K562 (cell line): Measurements from ENCODE around the gene MAP2K7. TPM values are rescaled to one million over a fixed set of nuclear protein-coding genes. Genes with fewer than 3 reads are reported as not detected.

Experiments used
- ATAC-seq: fragments of 200-7000 bp; cut with Tn5 transposase; 3 replicates; pipeline ENCODE4 v1.9.1; 2020; ENCODE audit warnings: moderate library complexity
- BruUV-seq: library from RNA; stranded (reverse); fragments of 400-500 nt; replicated peaks from 2 replicates; lab custom pipeline; 2021; lab: Mats Ljungman, UMichigan
- CTCF ChIA-PET: fragments of 300-600 bp; formaldehyde crosslinking; extraction: SDS; loops from one replicate; lab custom pipeline; 2021; ENCODE audit warnings: low intra/inter-chr PET ratio; lab: Yijun Ruan, JAX
- POLR2A ChIA-PET: fragments of 300-600, 350-650 bp; sonication (Branson Sonifier 250); formaldehyde crosslinking; extraction: SDS; loops from one replicate; lab custom pipeline; 2021; ENCODE audit warnings: antibody characterized with exemption, inconsistent platforms; lab: Yijun Ruan, JAX
- DNase-seq, 4 experiments: peaks; one replicate each; pipeline versions ENCODE4 v3.0.0 to v3.0.0-alpha.2; 2011 to 2018; ENCODE audit warnings: low spot score in 3 of 4, mixed read lengths in 3 of 4; ENCODE audit errors: extremely low read depth in 1 of 4
- FAIRE-seq: peaks from 2 replicates; lab custom pipeline; 2011; peaks lifted over from hg19 to GRCh38; lab: Jason Lieb, UNC
- H2AFZ ChIP-seq: 2 replicates; pipeline ENCODE4 v1.6.0; 2011; ENCODE audit warnings: low read depth, low read length, control low read depth, inconsistent platforms
- H3K27ac ChIP-seq: fragments of 200-600 bp; 3 replicates; pipeline ENCODE4 v1.8.0; 2011; ENCODE audit warnings: low read depth, mild to moderate bottlenecking, control low read depth, inconsistent platforms, low read length, moderate library complexity, mixed read lengths; ENCODE audit errors: extremely low read depth
- H3K27me3 ChIP-seq, 2 experiments: fragments of 300-600 bp in 1 of 2; 2 replicates in 1 of 2; 3 replicates in 1 of 2; pipeline versions ENCODE4 v1.6.0 to v1.8.0; 2011; ENCODE audit warnings: inconsistent platforms in 2 of 2, low read length in 2 of 2, mild to moderate bottlenecking in 1 of 2, mixed read lengths in 1 of 2, moderate library complexity in 1 of 2; ENCODE audit not compliant: control insufficient read depth in 2 of 2, insufficient read depth in 2 of 2
- H3K36me3 ChIP-seq: fragments of 300-600 bp; 3 replicates; pipeline ENCODE4 v1.8.0; 2011; ENCODE audit warnings: mild to moderate bottlenecking, low read length, inconsistent platforms; ENCODE audit not compliant: control insufficient read depth, insufficient read depth
- H3K4me1 ChIP-seq, 2 experiments: fragments of 200-600 bp in 1 of 2; replicated peaks in 1 of 2; 2 replicates in 1 of 2; 3 replicates in 1 of 2; pipeline versions ENCODE4 v1.5.1 to v1.8.0; 2011; ENCODE audit warnings: inconsistent platforms in 2 of 2, low read length in 2 of 2, mild to moderate bottlenecking in 1 of 2, mixed read lengths in 1 of 2, moderate library complexity in 1 of 2; ENCODE audit not compliant: control insufficient read depth in 2 of 2, insufficient read depth in 2 of 2
- H3K4me2 ChIP-seq: 2 replicates; pipeline ENCODE4 v1.6.1; 2011; ENCODE audit warnings: low read length, control low read depth, inconsistent platforms, mixed read lengths; ENCODE audit not compliant: insufficient read depth
- H3K4me3 ChIP-seq: fragments of 200-600 bp; sonication (generic), shearing (Covaris generic); 2 replicates; pipeline ENCODE4 v1.5.1; 2016; ENCODE audit warnings: control low read depth, inconsistent platforms
- H3K79me2 ChIP-seq: fragments of 200-600 bp; 3 replicates; pipeline ENCODE4 v1.8.0; 2011; ENCODE audit warnings: low read length, inconsistent platforms; ENCODE audit not compliant: control insufficient read depth, insufficient read depth
- H3K9ac ChIP-seq, 2 experiments: 2 replicates each; pipeline versions ENCODE4 v1.6.0 to v1.6.1; 2011; ENCODE audit warnings: low read depth in 2 of 2, low read length in 2 of 2, control low read depth in 1 of 2, inconsistent platforms in 1 of 2, mild to moderate bottlenecking in 1 of 2, mixed read lengths in 1 of 2; ENCODE audit not compliant: insufficient read depth in 1 of 2
- H3K9me1 ChIP-seq: one replicate; pipeline ENCODE4 v1.6.0; 2011; ENCODE audit warnings: inconsistent platforms, mild to moderate bottlenecking, low read length, moderate library complexity; ENCODE audit not compliant: control insufficient read depth, insufficient read depth
- H3K9me3 ChIP-seq: replicated peaks from 2 replicates; pipeline ENCODE4 v1.5.1; 2011; ENCODE audit warnings: low read depth, low read length, inconsistent platforms; ENCODE audit not compliant: control insufficient read depth, insufficient read depth
- H4K20me1 ChIP-seq: replicated peaks from 2 replicates; pipeline ENCODE4 v1.6.1; 2011; ENCODE audit warnings: low read length, inconsistent platforms, mixed read lengths; ENCODE audit not compliant: control insufficient read depth, insufficient read depth
- ARID1B ChIP-seq: fragments of 450-650 bp; IDR thresholded peaks from 2 replicates; pipeline ENCODE4 v1.6.1; 2016; ENCODE audit warnings: antibody characterized with exemption, mild to moderate bottlenecking, inconsistent platforms
- ARID3B ChIP-seq: fragments of 250-450 bp; sonication (Bioruptor Pico); IDR thresholded peaks from 2 replicates; pipeline ENCODE4 v1.4.0; 2020; ENCODE audit warnings: borderline replicate concordance
- ARID4B ChIP-seq: sonication (generic); formaldehyde crosslinking; IDR thresholded peaks from 2 replicates; pipeline ENCODE4 v1.8.0; 2022; ENCODE audit warnings: mild to moderate bottlenecking, missing genetic modification reagents
- ESRRA ChIP-seq: fragments of 450-650 bp; IDR thresholded peaks from 2 replicates; pipeline ENCODE4 v1.6.1; 2014; ENCODE audit warnings: low read depth, mild to moderate bottlenecking, moderate library complexity, borderline replicate concordance
- FOXK2 ChIP-seq, 2 experiments: fragments of 450-650 bp; IDR thresholded peaks in 1 of 2; conservative IDR thresholded peaks in 1 of 2; 2 replicates each; pipeline ENCODE4 v1.6.1; 2016; ENCODE audit warnings: low read depth in 2 of 2, mild to moderate bottlenecking in 1 of 2
- IRF2 ChIP-seq: sonication (generic); formaldehyde crosslinking; IDR thresholded peaks from 2 replicates; pipeline ENCODE4 v1.8.1; 2022; ENCODE audit warnings: mild to moderate bottlenecking, missing genetic modification reagents
- KDM5B ChIP-seq: fragments of 200-600 bp; sonication (generic); IDR thresholded peaks from 2 replicates; pipeline ENCODE4 v1.6.1; 2012; ENCODE audit warnings: low read depth, mild to moderate bottlenecking, moderate library complexity, low read length, control low read depth, inconsistent platforms; ENCODE audit not compliant: insufficient replicate concordance
- PHF21A ChIP-seq: fragments of 450-650 bp; IDR thresholded peaks from 2 replicates; pipeline ENCODE4 v1.6.1; 2017; ENCODE audit warnings: low read depth, borderline replicate concordance
- SIN3B ChIP-seq: fragments of 450-650 bp; IDR thresholded peaks from 2 replicates; pipeline ENCODE4 v1.6.1; 2017; ENCODE audit warnings: low read depth, mild to moderate bottlenecking, moderate library complexity
- SRSF3 ChIP-seq: fragments of 200-400 bp; formaldehyde crosslinking; IDR thresholded peaks from 2 replicates; pipeline ENCODE4 v1.6.1; 2016; ENCODE audit warnings: mild to moderate bottlenecking, low read length, moderate library complexity; ENCODE audit not compliant: insufficient read depth
- ZBTB17 ChIP-seq: fragments of 450-650 bp; formaldehyde crosslinking; IDR thresholded peaks from 2 replicates; pipeline ENCODE4 v1.4.0; 2020; ENCODE audit warnings: mild to moderate bottlenecking
- WGBS: fragments of 100-300 bp; shearing (Covaris generic); methylation state at CpG from one replicate; pipeline ENCODE4 v1.1.6; 2016; ENCODE audit warnings: low coverage, mixed read lengths; ENCODE audit not compliant: insufficient coverage; ENCODE audit errors: missing lambda C conversion rate; 5-methylcytosine and 5-hydroxymethylcytosine counted together
- in situ Hi-C: fragments of 300-500 bp; cut with MboI; formaldehyde crosslinking; loops from 4 replicates; pipeline ENCODE4 v1.15.0; 2018; ENCODE audit warnings: inconsistent platforms, mixed read lengths
- intact Hi-C: fragments of 100-400 bp; cut with micrococcal nuclease; formaldehyde crosslinking; loops from 2 replicates; pipeline ENCODE4 v1.14.2; 2022
- polyA plus RNA-seq, 8 experiments: library from polyadenylated mRNA; depleted of rRNA in 4 of 8; stranded (reverse) in 5 of 8; unstranded in 3 of 8; fragments of >200 nt; fragmentation: Nextera tagmentation in 2 of 8; fragmentation: Illumina TruSeq in 1 of 8; extraction: Ambion mirVana in 2 of 8; extraction: Trizol in 1 of 8; gene quantifications; 2 replicates each; pipeline versions ENCODE4 v1.2.1 to v1.2.3, GENCODE V29; 2011 to 2014; ENCODE audit warnings: inconsistent platforms in 1 of 8, missing spikeins in 1 of 8
- total RNA-seq, 7 experiments: library from RNA; depleted of rRNA in 6 of 7; stranded (reverse); fragments of >200 nt in 6 of 7; fragmentation: Illumina TruSeq in 2 of 7; extraction: Trizol in 2 of 7; gene quantifications; 2 replicates each; pipeline versions ENCODE4 v1.2.1 to v1.2.3, GENCODE V29; 2011 to 2021; ENCODE audit warnings: low replicate concordance in 1 of 7
- TF ChIP-seq, protein P1 (sequence below), 2 experiments: fragments of 450-650 bp in 1 of 2; sonication (generic) in 1 of 2; formaldehyde crosslinking in 1 of 2; IDR thresholded peaks in 1 of 2; conservative IDR thresholded peaks in 1 of 2; 2 replicates each; pipeline versions ENCODE4 v1.6.1 to v1.8.1; 2016 to 2023; ENCODE audit warnings: mild to moderate bottlenecking in 2 of 2, moderate library complexity in 2 of 2, inconsistent platforms in 1 of 2, missing genetic modification reagents in 1 of 2

The MAP2K7 gene
- total and polyA plus RNA-seq, 9 of the 15 experiments (the other 6 are each of a cell fraction or from before 2014, with no cell fraction given), result 0.51 to 45.8 (median 14.1) TPM

DNA sequence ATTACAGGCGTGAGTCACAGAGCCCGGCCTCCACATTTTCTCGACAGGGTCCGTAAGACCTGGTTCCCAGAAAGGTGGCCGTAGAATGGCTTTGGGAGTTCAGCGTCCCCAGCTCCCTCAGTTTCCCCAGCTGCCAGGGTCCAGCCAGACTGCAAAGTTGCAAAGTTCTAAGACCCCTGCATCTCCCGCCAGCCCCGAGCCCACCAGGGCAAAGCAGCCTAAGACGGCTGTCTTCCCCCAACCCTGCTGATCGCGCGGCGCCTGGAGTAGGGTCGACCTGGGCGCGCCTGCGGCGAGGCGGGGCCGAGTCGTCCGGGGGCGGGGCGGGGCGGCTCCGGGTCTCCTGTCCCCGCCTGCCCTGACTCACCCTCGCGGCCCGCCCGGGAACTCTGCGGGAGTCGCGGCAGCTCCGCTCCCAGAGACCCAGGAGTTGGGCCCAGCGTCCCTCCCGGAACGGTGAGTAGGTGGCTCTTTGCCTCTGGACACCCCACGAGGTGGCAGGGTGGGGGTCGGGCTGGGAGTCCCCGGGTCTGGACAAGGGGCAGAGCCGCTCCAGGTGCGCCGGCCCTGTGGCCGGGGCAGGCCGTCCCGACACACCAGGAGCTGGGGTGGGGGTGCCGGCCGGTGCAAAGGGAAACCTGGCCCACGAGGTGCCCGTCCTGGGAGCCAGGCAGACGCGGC lies 15.4 kb upstream of the MAP2K7 start, which contains the start of gene LRRC8E:
Gene LRRC8E (plus strand): TSS at position 366 of the 681 bp plus-strand sequence. CDS start 7,094 bp downstream, outside the sequence.
- FAIRE-seq, result peak; percentile 48
- TF ChIP-seq ARID3B (CRISPR knock-in tag) (0 out of 2 replicates have a peak, but pooled peaks have one; percentile 37), SIN3B (0 out of 2 replicates have a peak, but pooled peaks have one; percentile 10), ZBTB17 (no peak), KDM5B (peak; percentile 86), IRF2 (CRISPR knock-in tag) (no peak), ESRRA (0 out of 2 replicates have a peak, but pooled peaks have one; percentile 27), SRSF3 (no peak), FOXK2 (conservative IDR thresholded peaks at IDR 0.05 in 1 of 2, IDR thresholded peaks at IDR 0.05 in 1 of 2; ENCODE audit: low read depth in 2 of 2) (0 out of 4 replicates have a peak, but pooled peaks of 1 of the 2 experiments have one; percentile 47), ARID1B (peak; percentile 45; the same call in 1 of the 2 replicates), ARID4B (CRISPR knock-in tag) (0 out of 2 replicates have a peak, but pooled peaks have one; percentile 49), PHF21A (no peak)
- TF ChIP-seq, protein P1, sequence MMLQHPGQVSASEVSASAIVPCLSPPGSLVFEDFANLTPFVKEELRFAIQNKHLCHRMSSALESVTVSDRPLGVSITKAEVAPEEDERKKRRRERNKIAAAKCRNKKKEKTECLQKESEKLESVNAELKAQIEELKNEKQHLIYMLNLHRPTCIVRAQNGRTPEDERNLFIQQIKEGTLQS (IDR thresholded peaks at IDR 0.05), result peak; percentile 72
- TF ChIP-seq, protein P1 (CRISPR knock-in tag; conservative IDR thresholded peaks at IDR 0.05), result 0 out of 2 replicates have a peak, but pooled peaks have one; percentile 30

More for the DNA sequence above, 15.4 kb upstream of the MAP2K7 start, which contains the start of gene LRRC8E:
- no peaks in the 10 kb centered on the region for H3K36me3 ChIP-seq
- POLR2A ChIA-PET, result interaction anchor here (0.6 to 8.2 kb wide), 5 partner anchors 9 to 55 kb away, joined by 3 to 72 read pairs (median 5); partner anchors contain the start of genes MAP2K7 and TIMM44
- H3K27me3 ChIP-seq, result no peaks in the 10 kb centered on the region
- in situ Hi-C loops, result no loop called here
- DNase-seq (peak; percentile 89 to 91 (median 90)), ATAC-seq (peak; percentile 99)
- CTCF ChIA-PET, result no interaction called here
- no peaks in the 10 kb centered on the region for H4K20me1 ChIP-seq
- peaks cover 5% of the 10 kb centered on the region; the same call in 2 of the 3 replicates for H3K79me2 ChIP-seq
- H3K4me1 ChIP-seq, result peaks cover 10 to 35% of the 10 kb centered on the region in 2 experiments
- H3K27ac ChIP-seq, result peak within 1 kb of the TSS; percentile 61; the same call in 2 of the 3 replicates
- no peaks in the 10 kb centered on the region for H3K9me1 ChIP-seq
- under 1% methylated on average over 24 of the region's 53 CpGs for WGBS
- intact Hi-C loops, result no loop called here
- peak within 1 kb of the TSS; percentile 65 for H3K4me3 ChIP-seq
- H3K9me3 ChIP-seq, result no peaks in the 10 kb centered on the region
- H3K9ac ChIP-seq, result peak within 1 kb of the TSS; percentile 73 to 94
- no TSS peak for BruUV-seq
- peak within 1 kb of the TSS; percentile 82 for H3K4me2 ChIP-seq
- peak within 1 kb of the TSS; percentile 93 for H2AFZ ChIP-seq
